Fibroblast of the aortic adventitia (primary cell): ENCODE measurements around the gene RBBP8NL. TPM values are rescaled to one million over a fixed set of nuclear protein-coding genes. Genes with fewer than 3 reads are reported as not detected.

Experiments
- DNase-seq: peaks from one replicate; pipeline ENCODE4 v3.0.0-alpha.2; 2010; ENCODE audit warnings: low read depth
- H3K4me3 ChIP-seq: 2 replicates; pipeline ENCODE4 v1.5.1; 2011; ENCODE audit warnings: low read depth, mild to moderate bottlenecking, control low read depth, low read length, moderate library complexity
- CTCF ChIP-seq: IDR thresholded peaks from 2 replicates; pipeline ENCODE4 v1.5.1; 2011; ENCODE audit warnings: mild to moderate bottlenecking, low read length, control low read depth, inconsistent platforms; ENCODE audit not compliant: insufficient read depth
- total RNA-seq: library from RNA; depleted of rRNA; stranded (reverse); fragments of >200 nt; gene quantifications from 2 replicates; pipeline ENCODE4 v1.2.3, GENCODE V29; 2012; ENCODE audit warnings: low replicate concordance

RBBP8NL gene
- total RNA-seq, 1 donor: not detected

GRCh38 chr20:62473717-62474603, 46.6 kb upstream of the RBBP8NL start:
- DNase-seq: no peak
- H3K4me3 ChIP-seq: no peak overlapping the region
- no peak for TF ChIP-seq CTCF

GRCh38 chr20:62472941-62473585, 45.7 kb upstream of the RBBP8NL start:
- H3K4me3 ChIP-seq: no peak overlapping the region
- no peak for DNase-seq
- no peak for TF ChIP-seq CTCF

- H3K4me3 ChIP-seq: no peak overlapping the region
- no peak for TF ChIP-seq CTCF
- no peak for DNase-seq
These were observed 45.0 kb upstream of the RBBP8NL start for GRCh38 chr20:62472138-62472940.

- H3K4me3 ChIP-seq: no peak overlapping the region
- TF ChIP-seq CTCF: no peak
- no peak for DNase-seq
These were observed 43.1 kb upstream of the RBBP8NL start for GRCh38 chr20:62470459-62470858.

GRCh38 chr20:62470001-62470400, 42.7 kb upstream of the RBBP8NL start:
- TF ChIP-seq CTCF: no peak
- no peak for DNase-seq
- H3K4me3 ChIP-seq: no peak overlapping the region

- no peak overlapping the region for H3K4me3 ChIP-seq
- TF ChIP-seq CTCF: no peak
- DNase-seq: no peak
These were observed 42.0 kb upstream of the RBBP8NL start for GRCh38 chr20:62469352-62469751.
